GM12873 (cell line): Measurements from ENCODE around the gene AHRR.

Source experiments
- TF ChIP-seq, protein P1 (sequence below): IDR thresholded peaks from 2 replicates; pipeline ENCODE4 v1.5.1; 2012; ENCODE audit warnings: low read depth, mild to moderate bottlenecking, moderate library complexity, low read length, control low read depth; ENCODE audit not compliant: insufficient read depth; ENCODE audit errors: missing control alignments

AHRR gene

DNA sequence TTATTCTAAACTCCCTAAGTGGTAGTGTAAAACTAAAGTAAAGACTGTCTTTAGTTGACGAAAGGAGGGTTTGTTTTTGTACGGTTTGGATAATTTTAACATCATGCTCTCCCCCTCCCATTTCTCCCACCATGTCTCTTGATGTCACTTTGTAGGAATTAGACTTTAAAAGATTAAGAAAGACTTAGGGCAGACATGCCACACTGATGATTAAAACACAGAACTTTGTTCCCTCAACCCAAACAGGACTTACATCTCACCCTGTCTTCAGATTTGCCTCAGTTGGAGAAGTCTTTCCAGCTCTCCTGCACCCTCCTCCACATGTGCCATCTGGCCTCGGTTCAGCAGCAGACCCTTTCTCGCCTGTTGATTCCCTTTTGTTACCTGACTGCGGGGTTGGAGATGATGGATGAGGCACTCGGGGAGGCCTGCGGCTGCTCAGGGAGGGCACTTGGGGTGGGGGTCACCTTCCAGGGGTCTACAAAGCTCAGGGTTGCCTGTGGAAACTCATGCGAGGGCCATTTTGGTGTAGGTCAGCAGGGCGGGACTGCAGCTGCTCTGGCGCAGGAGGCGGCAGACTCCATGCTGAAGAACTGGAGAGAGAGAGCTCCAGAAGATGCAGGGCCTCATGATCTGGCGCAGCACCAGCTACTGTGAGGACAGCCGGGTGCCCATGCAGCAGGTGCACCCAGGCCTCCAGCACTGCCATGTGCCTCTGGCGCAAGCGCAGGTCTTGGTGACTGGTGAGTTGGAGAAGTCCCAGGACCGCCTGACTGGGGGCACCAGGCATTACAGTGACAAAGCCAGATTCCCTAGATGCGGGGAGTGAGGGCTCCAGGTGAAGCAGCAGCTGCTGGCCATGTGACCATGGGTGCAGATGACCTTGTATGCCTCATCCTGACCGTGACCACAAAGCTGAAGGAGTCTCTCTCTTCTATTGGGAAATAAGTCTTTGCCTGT is 96.9 kb downstream of the AHRR start:
- TF ChIP-seq, protein P1, sequence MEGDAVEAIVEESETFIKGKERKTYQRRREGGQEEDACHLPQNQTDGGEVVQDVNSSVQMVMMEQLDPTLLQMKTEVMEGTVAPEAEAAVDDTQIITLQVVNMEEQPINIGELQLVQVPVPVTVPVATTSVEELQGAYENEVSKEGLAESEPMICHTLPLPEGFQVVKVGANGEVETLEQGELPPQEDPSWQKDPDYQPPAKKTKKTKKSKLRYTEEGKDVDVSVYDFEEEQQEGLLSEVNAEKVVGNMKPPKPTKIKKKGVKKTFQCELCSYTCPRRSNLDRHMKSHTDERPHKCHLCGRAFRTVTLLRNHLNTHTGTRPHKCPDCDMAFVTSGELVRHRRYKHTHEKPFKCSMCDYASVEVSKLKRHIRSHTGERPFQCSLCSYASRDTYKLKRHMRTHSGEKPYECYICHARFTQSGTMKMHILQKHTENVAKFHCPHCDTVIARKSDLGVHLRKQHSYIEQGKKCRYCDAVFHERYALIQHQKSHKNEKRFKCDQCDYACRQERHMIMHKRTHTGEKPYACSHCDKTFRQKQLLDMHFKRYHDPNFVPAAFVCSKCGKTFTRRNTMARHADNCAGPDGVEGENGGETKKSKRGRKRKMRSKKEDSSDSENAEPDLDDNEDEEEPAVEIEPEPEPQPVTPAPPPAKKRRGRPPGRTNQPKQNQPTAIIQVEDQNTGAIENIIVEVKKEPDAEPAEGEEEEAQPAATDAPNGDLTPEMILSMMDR, result no peak

DNA sequence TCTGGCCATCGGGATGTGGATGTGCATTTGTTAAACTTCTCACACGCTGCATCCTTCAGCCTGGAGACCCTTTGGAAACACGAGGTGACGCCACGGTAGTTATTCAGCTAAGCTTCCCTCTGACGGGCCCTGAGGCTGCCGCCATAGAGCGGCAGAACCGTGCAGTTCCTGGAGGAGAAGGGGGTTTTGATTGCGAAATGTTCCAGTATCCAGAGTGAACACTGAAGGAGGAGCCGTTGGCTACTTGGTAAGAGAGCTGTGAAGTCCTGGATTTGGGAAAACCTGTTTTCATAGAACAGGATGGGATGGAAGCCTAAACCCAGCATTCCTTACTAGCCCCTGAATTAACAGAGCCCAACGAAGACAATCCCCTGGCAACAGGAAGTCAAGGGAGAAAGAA is 98.5 kb downstream of the AHRR start:
- TF ChIP-seq, protein P1, result no peak

DNA sequence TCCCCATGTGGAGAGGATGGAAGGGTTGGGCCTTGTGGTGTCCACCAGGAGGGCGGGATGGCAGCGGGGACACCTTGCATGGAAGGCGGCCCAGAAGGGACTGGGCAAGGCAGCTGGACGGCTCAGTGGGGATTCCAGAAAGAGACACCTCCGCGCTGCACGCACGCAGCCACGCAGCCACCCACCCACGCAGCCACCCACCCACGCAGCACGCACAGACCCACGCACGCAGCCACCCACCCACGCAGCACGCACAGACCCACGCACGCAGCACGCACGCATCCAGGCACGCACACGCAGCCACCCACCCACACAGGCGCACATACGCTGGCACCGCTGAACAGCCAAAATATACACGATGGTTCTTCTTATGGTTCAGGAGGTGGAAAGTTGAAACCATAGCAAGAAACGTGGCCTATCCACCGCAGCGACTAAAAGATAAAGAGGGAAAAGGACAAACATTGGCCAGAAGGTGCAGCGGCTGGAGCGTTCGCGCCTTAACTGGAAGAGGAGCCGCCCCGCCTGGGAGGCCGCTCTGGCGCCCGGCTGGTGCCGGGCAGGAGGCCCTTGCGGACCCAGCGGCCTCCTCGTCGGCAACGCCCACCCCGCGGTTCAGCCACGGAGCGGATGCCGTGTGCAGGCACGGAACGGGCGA is 99.2 kb downstream of the AHRR start:
- TF ChIP-seq, protein P1, result no peak

DNA sequence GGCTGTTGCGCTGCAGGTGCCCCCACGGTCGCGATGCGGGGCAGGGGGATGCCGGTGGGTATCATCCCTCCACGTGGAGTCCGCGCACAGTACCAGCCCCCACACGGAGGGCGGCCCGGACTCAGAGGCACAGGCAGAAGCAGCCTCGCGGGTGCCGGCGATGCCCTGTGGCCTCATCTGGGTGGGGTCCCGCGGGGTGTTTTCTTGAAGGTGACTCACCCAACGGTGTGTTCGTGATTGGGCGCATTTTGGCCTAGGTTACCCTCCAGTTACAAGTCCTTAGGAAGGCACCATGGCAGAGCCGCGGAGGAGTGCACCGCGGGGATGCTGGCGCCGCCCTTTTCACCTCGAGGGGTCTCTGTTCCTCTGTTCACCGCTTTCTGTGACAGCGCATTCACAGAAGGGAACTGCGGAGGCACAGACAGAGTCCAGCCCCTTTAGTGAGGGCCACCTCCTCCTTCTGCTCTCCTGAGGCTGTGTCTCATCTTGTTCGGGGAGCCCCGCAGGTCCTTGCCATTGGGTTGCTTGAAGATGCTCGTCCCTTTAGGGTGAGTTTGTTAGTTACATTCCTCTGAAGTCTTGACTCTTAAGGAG is 99.9 kb downstream of the AHRR start:
- TF ChIP-seq, protein P1, result no peak

DNA sequence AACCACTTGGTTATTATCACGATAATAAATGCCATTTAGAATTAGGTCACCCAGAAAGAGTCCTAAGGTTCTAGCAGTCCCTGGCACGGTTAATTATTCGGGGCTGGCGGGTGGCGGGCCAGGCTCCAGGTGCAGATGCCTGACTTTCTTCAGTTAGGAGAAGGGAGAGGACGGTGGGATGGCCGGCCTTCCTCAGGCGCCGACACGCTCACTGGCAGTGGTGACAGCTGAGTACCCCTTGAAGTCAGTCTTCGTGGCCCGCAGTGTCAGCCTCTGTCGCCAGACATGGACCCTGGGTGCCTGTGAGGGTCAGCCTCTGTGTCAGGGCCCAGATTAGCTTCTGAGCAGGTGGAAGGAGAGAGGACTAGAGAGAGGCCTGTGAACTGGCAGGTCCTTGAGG is 100.4 kb downstream of the AHRR start:
- TF ChIP-seq, protein P1, result no peak

DNA sequence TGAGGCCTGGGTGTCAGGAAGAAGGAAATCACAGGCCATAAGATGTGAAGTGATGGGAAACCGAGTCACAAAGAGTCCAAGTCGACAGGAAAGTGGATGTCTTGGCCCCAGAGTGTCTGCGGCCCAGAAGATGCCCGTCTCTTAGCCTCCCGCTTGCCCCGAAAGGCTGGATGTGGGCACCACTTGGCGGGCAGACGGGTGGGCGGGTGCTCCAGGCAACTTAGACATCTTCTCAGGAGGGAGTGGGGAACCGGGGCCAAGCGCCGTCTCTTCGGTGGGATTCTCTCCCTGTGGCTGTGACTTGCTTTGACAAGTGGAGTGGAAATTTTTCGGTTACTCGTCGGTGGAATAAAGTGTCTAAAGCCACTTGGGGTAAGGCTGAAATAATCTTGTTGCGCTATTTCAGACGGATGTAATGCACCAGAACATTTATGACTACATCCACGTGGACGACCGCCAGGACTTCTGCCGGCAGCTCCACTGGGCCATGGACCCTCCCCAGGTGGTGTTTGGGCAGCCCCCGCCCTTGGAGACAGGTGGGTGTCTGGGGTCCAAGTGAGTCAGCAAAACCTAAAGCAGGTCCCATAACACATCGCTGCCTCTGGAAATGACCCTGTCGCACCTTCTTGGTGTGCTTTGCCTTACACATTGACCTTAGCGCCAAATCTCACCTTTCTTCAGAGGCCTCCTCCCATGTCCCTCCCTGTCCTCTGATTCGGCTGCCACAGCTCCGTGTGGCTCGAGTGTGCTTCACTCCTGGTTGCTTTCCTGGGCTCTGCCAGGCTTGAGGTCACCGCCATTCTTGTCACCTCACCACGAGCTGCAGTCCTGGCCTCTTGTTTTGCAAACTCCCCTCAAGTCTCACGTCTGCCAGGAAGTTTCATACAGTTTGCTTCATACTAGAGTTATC is 101.1 kb downstream of the AHRR start:
- TF ChIP-seq, protein P1, result no peak

DNA sequence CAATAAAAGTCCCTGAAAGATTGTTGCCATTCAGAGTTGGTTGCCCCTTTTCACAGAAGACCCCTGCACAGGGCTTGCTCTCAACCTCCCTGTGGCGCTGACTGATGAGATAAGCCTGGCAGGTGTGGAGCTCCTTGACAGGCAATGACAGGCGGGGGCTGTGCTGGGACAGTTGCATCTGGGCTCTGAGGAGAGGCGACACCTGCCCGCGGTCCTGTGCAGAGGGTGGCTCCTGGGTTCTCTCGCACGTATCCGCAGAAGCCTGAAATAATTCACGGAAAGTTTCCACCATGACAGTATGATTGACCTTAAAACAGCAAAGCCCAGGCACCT is 101.7 kb downstream of the AHRR start:
- TF ChIP-seq, protein P1, result no peak
